Forelimb muscle (tissue), 1 donor: ENCODE measurements around the gene WDR70. TPM values are rescaled to one million over a fixed set of nuclear protein-coding genes. Genes with fewer than 3 reads are reported as not detected.
"Not testable (repeated sequence)": the region's sequence is repeated elsewhere in the genome, so short reads cannot be mapped to it uniquely, and the experiment has no call there.

Experiments used
- DNase-seq: peaks from one replicate; pipeline ENCODE4 v3.0.0-alpha.2; 2013; ENCODE audit warnings: low read depth
- polyA plus RNA-seq: library from polyadenylated mRNA; unstranded; fragments of 120-200 nt; gene quantifications from one replicate; pipeline ENCODE4 v1.2.1, GENCODE V29; 2013; ENCODE audit not compliant: insufficient read length

The WDR70 gene
- polyA plus RNA-seq, 1 donor, result 27.8 TPM

DNA sequence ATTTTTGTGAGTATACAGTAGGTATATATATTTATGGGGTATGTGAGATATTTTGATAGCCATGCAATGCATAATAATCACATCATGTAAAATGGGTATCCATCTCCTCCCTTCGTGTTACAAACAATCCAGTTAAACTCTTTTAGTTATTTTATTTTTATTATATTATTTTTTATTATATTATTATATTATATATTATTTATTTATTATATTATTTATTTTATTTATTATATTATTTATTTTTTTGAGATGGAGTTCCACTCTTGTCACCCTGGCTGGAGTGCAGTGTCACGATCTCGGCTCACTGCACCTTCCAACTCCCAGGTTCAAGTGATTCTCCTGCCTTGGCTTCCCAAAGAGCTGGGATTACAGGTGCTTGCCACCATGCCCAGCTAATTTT lies 138.6 kb downstream of the WDR70 start:
- DNase-seq, result no peak

DNA sequence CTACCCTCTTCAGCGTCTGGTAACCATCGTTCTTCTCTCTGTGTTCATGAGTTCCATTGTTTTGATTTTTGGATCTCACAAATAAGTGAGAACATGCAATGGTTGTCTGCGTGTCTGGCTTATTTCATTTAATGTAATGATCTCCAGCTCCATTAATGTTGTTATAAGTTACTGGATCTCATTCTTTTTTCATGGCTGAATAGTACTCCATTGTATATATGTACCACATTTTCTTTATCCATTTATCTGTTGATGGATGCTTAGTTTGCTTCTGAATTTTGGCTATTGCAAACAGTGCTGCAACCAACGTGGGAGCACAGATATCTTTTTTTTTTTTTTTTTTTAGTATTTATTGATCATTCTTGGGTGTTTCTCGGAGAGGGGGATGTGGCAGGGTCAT lies 139.2 kb downstream of the WDR70 start:
- not testable (repeated sequence) for DNase-seq

DNA sequence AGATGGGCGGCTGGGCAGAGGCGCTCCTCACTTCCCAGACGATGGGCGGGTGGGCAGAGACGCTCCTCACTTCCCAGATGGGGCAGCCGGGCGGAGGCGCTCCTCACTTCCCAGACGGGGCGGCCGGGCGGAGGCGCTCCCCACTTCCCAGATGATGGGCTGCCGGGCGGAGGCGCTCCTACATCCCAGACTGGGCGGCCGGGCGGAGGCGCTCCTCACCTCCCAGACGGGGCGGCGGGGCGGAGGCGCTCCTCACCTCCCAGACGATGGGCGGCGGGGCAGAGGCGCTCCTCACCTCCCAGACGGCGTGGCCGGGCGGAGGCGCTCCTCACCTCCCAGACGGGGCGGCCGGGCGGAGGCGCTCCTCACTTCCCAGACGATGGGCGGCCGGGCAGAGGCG lies 140.2 kb downstream of the WDR70 start:
- no peak for DNase-seq

DNA sequence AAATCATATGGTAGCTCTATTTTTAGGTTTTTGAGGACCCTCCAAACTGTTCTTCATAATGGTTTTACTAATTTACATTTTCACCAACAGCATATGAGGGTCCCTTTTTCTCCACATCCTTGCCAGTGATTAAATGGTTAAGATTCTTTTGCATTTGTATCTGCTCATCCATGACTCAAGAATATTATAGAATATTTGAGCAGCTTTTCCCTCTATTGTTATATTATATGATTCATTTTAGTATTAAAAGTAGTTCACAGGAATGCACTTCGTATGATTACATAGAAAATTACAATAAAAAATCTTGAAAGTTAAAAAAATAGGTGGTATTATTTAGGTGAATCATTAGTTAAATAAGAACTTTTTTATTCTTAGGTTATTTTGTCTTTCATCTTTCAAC lies 140.7 kb downstream of the WDR70 start:
- DNase-seq, result no peak

DNA sequence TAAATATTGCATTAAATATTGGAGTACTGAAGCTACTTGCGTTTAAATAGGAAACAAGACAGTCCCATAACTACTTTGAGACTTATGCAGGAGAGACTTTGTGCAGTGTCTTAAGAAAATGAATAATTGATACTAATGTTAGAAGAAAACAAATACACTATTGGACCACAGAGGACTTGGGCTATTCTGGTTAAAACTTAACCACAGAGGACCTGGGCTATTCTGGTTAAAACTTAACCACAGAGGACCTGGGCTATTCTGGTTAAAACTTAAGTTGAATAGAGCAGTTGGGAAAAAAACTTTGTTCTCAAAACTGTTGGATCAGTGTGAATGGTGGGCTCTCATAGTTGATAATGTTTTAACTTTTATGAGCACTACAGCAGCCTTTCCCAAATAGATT lies 141.7 kb downstream of the WDR70 start:
- no peak for DNase-seq

DNA sequence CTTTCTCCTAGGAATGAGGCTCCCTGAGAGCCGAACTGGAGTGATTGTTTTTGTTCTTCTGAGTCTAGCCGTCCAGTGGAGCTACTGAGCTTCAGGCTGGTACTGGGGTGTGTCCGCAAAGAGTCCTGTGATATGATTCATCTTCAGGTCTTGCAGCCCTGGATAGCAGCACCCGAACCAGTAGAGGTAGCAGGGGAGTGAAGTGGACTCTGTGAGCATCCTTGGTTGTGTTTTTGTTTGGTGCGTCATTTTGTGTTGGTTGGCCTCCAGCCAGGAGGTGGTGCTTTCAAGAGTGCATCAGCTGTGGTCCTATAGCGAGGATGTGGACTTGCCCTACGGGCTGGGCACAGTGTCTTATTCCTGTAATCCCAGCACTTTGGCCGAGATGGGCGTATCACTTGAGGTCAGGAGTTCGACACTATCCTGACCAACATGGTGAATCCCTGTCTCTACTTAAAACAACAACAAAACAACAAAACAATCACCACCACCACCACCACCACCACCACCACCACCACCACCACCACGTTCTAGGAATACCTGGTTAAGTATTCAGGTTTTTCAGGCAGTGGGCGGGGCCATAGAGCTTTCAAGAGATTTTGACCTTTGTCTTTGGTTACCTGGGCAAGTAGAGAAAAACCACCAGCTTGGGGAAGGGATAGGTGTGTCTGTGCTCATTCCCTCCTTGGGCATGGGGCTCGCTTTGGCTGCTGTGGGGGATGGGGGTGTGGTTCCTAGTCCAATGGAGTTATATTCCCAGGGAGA lies 154.0 kb downstream of the WDR70 start:
- no peak for DNase-seq

DNA sequence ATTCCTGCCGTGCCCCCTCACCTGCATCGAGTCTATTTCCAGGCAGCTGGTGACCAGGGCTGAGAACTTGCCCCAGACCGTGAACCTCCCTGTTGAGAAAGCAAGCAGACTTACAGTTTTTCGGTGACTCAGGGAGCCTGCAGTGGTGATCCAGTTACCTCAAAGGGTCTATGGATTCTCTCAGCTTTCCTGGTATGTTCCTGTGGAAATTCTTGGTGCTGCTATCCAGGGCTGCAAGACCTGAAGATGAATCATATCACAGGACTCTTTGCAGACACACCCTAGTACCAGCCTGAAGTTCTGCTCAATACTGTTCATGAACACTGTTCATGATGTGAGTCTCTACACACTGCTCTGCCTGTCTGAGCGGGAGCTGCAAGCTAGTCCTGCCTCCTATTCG lies 154.7 kb downstream of the WDR70 start:
- no peak for DNase-seq

DNA sequence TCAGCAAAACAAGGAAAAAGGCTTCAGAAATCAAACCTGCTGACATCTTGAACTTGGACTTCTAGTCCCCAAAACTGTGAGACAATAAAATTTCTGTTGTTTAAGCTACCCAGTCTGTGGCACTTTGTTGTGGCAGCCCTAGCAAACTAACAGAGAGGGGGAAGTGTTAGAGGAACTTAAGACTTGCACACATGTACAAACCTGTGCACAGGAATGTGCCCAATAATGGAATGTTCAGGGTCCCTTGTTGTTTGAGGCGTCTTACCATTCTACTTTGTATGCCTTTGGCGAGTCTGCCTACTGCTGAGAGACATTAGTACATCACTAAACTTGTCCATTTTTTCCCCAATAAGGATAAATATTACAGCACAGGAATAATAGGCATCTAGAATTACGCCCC lies 160.3 kb downstream of the WDR70 start:
- DNase-seq, result no peak

DNA sequence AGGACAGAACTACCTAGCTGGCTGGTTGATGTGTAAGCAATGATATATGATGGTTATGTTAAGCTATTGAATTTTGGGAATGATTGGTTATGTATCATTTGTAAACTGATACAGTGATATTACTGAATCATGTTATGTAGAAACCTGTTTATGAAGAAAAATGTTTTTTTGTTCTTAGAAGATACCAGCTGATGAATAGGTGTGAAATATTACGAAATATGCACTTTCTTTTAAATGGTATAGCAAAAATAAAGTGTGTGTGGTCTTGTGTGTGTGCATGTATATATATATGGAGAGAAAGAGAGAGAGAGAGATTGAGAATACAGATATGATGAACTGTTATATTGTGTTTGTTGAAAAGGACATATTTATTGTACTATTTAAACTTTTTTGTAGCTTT lies 164.1 kb downstream of the WDR70 start:
- DNase-seq, result no peak

DNA sequence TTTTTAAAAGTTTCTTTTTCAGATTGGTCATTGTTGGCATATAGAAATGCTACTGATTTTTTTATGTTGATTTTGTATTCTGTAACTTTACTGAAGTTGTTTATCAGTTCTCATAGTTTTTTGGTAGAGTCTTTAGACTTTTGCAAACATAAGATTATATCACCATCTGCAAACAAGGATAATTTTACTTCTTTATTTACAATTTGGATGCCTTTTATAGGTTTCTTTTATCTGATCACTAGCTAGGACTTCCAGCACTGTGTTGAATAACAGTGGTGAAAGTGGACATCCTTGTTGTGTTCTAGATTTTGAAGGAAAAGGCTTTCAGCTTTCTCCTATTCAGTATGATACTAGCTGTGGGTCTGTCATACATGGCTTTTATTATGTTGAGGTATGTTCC lies 170.3 kb downstream of the WDR70 start:
- no peak for DNase-seq

DNA sequence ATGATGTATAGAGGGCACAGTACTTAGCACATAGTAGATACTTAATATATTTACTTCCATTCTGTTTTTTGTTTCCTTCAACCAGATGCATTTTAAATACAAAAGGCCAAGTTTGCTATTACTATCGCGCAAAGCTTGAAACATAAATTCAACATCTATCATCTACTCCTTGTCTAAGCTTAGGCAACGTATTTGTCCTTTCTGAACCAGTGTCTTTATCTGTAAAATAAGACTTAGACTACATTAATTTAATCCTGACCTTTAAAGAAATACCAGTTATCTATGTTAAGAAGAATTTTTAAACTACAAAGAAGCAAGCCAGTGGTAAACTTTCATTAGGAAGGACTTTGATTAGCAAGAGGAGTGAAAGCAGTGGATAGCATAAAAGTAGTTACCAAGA lies 173.0 kb downstream of the WDR70 start:
- no peak for DNase-seq

DNA sequence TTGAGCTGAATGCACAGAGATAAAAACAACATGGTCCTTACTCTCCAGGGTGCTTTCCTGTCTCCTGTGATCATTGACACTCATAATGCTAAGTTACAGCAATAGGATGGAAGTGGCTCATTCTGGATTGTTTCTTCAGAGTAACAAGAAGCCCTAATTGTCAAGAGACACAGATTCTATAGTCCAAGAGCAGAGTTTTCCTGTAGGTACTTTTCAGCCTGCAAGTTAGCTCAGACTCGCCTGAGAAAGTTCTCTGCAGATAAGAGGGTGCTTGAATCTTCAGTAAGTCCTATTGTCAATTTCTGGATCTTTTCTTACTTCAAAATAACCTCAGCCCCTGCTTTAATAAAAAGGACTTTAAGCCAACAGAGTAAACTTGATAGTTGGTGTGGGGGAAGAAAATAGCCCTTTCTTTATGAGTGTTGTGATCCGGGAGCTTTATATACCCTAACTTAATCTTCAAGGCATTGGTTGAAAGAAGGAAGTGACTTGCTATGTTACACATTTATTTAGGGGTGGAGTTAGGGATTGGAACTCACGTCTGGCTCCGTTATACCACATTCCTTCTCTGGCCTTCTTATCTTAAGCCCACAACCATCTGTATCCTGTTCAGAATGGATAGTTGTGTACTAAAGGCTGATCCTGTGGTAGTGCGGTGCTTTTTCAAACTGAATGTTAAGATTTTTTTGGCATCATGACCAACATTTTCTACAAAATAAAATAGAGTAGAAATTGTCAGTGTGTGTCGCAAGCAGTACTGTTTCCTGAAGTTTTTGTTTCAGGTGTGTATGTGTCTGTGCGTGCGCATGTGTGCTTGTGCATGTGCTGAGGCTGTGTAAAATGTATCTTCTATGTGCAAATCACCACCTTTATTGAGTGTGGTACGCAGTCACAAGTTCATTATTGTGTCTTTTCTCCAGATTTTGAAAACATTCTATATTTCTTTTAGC lies 173.9 kb downstream of the WDR70 start:
- DNase-seq, result no peak

DNA sequence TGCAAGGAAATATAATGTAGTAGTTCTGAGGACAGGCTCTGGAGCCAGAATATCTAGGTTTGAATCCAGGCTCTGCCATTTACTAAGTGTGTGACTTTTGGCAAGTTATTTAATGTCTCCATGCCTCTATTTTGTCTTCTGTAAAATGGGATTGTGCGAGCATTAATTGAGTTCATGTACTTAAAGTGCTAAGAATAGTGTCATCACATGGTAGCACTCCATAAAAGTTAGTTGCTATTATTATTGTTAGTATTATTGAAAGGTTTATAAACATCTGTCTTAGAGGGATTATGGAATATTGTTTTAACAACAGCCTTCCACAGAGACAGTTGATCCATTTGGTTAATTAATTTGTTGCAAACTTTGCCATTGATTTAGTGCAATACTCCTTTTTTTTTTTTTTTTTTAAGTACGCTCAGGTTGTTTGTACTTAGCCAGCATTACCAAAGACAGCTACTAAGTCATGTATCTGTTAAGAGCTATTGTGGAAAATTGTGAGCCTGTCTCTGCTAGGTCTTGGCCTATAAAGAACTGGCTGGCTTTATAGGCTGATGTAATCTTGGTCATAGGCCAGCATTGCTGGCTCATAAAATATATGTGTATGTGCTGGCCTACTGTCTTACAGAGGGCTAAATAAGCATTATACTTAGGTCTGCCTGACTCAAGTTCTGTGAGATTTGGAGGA lies 174.7 kb downstream of the WDR70 start:
- DNase-seq, result peak; percentile 25

DNA sequence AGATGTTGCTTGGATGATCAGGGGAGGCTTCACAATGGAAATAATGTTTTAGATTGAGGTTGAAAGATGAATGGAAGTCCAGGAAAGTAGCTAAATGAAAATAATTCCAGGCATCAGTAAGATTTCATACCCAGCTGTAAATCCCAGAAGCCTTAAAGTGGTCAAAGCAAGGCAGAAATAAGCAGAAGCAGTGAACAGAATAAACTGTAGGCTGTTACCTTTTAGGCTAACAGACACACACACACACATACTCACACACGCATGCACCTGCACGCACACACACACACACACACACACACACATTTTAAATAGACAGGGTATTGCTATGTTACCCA lies 175.3 kb downstream of the WDR70 start:
- no peak for DNase-seq

DNA sequence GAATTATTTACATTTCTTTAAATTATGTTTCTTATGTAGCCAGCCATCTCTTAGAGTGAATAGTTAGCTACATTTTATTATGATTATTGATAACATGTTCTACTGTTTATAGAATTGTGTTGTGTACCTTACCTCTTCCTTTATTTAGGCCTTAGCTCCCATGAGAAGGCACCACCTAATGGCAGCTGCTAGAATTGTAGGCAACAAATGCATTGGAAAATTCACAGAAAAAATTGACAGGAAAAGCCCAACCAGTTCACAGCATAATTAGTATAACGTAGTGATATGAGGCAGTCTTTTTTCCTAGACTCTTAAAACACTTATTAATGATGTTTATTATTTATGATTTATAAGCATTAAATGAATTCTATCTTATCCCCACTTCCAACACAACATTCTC lies 175.8 kb downstream of the WDR70 start:
- DNase-seq, result no peak

DNA sequence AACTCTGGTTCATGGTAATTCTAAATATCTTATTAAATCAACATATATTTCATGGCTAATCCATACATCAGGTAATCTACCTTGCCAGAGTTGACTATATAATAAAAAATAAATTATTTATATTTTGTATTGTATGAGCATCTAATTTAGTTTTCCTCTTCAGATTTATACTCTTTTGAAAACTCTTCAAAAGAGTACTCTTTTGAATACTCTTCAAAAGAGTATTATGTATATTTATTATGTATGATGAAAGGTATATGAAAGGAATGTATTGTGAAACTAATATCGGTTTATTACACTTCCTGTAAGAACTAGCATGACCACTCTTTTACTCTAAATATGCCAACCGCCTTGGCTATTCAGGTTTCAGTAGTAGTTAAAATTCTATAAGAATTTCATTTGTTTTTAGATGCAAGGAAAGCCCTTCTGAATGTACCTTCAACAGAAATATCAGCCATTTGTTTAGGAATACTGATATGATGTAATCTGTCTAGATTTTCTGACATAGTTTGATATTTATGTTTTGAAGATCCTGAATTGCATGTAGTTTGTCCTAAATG lies 178.7 kb downstream of the WDR70 start:
- no peak for DNase-seq

DNA sequence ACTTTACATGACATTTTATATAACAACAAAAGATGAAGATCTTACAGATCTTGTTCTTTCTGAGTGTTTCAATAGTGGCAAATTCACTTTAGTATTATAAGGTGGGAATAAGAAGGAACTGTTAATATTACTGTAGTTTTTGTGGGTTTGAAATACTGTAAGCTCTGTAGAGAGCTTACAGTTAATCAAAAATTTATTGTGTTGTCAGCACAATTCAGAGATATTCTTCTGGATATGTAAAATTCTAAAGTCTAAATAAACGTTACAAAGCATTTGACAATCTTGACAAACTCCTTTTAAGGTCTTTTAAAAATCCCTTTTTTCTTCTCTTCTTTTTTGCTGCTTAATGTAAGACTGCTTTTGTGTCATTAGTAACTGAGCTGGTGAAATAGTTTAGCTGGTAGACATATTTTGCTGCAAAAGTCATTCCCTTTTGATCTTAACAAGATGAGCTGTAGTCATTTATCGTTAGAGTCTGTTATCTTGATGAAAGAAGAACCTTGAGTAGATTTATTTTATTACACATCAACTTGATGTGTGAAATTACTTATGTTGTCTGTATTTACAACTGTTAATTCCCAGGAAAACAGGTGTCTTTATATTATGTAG lies 186.0 kb downstream of the WDR70 start:
- no peak for DNase-seq

DNA sequence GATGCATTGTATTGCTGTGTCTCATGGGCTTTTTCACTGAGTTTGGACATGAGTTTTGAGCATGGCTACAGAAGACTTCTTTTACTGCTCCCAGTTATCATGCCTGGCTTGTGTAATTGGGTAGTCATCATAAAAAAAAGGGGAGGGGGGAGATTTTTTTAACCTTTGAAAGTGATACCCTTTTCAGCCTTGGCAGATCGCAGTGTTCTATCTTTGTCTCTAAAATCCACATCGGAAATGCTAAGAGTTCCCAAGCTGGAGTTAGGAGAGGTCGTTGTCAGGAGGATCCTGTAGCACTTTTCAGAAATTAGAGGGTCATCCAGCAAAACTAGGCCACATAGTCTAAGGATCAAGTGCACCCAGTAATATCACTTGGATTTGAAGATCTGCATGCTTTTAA lies 188.4 kb downstream of the WDR70 start:
- no peak for DNase-seq

DNA sequence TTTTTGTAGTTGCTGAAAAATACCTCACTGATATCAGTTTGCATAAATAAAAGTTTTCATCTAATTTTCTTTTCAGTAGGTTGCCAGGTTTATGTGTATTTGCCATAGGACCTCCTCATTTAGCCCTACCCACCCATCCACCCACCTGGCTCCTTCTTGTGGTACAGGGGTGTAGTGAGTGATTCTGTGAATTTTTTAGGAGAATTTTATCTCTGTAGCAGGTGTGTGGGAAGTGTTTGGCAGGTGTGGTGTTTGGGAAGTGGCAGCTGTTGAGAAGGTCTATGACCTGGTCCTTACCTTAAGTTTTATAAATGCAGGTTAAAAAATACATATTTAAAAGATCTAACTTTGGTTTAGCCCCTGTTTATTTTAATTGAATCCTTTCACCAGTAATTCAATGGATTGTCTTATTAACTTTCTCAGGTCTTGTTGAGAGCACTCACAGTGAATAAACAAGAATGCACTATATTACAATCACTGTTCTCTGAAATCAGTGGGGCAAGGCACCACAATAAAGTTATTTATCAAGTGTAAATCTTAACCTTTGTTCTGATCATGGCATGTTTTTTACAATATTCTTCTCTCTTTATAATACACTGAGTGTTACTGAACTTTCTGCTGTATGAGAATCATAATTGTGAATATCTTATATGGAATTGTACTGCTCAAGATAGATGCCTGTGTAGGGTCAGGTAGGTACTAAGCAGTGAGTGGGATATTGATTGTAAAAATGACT lies 189.1 kb downstream of the WDR70 start:
- DNase-seq, result no peak

DNA sequence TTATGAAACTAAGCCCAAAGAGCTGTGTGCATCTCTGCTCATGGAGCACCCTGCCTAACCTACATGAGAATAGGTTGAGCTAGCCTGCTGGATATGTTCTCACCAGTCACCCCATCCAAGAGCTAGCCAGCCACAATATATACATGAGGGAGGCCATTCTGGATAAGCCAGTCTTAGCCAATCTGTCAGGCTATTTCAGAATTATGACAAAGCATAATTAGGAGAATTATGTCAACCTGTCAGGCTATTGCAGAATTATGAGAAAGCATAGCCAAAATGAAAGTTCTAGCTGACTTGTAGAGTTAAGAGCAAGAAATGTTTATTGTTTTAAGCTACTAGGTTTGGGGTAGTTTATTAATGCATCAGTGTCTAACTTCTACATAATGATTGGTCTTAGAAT lies 189.8 kb downstream of the WDR70 start:
- no peak for DNase-seq

DNA sequence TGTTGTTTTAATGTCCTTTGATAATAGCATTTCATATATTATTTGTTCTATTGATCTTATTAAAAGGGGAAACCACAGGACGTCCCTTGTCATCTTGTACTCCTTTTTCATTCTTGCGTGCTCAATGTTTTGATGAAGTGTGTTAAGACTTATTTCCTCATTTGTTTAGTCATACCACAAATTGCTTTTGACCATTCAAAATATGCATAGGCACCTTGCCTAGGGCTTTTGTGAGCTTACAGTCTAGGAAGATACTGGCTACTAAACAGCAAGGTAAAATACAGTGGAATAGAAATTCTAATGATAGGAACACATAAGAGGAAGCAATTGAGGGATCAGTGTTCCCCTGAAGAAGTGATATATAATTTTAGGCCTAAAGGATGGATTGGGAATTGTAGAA lies 190.3 kb downstream of the WDR70 start:
- no peak for DNase-seq
